ENCODE data around the gene SYNGR2. TPM values are rescaled to one million over a fixed set of nuclear protein-coding genes. Genes with fewer than 3 reads are reported as not detected.

SYNGR2 gene
- 100 to 1,000 TPM; 110 to 265 (median 179) TPM for total RNA-seq

DNA sequence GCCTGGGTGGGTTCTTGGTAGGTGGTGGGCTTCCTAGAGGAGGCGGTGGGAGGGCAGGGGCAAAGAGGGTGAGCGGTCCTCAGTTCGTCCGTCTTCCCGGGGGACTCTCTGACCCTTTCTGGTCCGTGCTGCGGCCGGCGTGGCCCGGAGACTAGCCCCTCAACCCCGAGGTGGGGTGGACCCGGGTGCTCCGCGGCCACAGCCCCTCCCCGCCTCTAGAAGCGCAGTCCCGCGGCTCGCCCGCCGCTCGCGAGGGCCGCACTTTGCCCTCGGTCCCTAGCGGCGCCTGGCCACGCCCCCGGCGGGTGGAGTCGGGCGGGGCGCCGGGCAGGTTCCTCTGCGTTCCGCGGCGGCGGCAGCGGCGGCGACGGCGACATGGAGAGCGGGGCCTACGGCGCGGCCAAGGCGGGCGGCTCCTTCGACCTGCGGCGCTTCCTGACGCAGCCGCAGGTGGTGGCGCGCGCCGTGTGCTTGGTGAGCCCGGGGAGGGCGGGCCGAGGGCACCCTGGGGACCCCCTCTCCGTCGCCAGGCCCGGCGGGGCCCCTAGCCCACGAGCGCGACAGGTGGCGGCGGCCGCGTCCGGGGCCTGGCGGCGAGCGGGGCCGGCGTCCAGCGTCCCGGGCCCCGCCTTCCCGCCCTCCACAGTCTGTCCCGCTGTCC lies at the start of gene SYNGR2:
Gene SYNGR2, plus strand, starts transcription at position 340 of the 661 bp plus-strand sequence. Its CDS starts 36 bp downstream, at position 376.
- peak; percentile 75 to 83 for ATAC-seq (ENCODE audit: low FRiP score in 2 of 2)
- Histone ChIP-seq H3K36me3 (peaks cover 0 to 29% (median 14%) of the 10 kb centered on the region in 4 donors), H3K4me1 (peaks cover 41 to 52% (median 46%) of the 10 kb centered on the region in 4 donors), H3K27me3 (no peaks in the 10 kb centered on the region), H3K4me3 (peak within 1 kb of the TSS; percentile 67 to 95 (median 88)), H3K9me3 (no peaks in the 10 kb centered on the region), H3K27ac (peak within 1 kb of the TSS; percentile 95)
- DNase-seq = peak; percentile 90 to 99
- TF ChIP-seq POLR2A (IDR thresholded peaks at IDR 0.05) (peak in 3 of 4 donors; percentile 68 to 98 (median 88)), POLR2AphosphoS5 (IDR thresholded peaks at IDR 0.05) (peak; percentile 77 to 87), EP300 (IDR thresholded peaks at IDR 0.05) (no peak)
- TF ChIP-seq, protein P1, sequence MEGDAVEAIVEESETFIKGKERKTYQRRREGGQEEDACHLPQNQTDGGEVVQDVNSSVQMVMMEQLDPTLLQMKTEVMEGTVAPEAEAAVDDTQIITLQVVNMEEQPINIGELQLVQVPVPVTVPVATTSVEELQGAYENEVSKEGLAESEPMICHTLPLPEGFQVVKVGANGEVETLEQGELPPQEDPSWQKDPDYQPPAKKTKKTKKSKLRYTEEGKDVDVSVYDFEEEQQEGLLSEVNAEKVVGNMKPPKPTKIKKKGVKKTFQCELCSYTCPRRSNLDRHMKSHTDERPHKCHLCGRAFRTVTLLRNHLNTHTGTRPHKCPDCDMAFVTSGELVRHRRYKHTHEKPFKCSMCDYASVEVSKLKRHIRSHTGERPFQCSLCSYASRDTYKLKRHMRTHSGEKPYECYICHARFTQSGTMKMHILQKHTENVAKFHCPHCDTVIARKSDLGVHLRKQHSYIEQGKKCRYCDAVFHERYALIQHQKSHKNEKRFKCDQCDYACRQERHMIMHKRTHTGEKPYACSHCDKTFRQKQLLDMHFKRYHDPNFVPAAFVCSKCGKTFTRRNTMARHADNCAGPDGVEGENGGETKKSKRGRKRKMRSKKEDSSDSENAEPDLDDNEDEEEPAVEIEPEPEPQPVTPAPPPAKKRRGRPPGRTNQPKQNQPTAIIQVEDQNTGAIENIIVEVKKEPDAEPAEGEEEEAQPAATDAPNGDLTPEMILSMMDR (IDR thresholded peaks at IDR 0.05) = peak in 3 of 6 experiments; percentile 25 to 41 (median 34)
- 0% methylated on average over 11 to 27 of the region's 84 CpGs for WGBS, 2 donors

DNA sequence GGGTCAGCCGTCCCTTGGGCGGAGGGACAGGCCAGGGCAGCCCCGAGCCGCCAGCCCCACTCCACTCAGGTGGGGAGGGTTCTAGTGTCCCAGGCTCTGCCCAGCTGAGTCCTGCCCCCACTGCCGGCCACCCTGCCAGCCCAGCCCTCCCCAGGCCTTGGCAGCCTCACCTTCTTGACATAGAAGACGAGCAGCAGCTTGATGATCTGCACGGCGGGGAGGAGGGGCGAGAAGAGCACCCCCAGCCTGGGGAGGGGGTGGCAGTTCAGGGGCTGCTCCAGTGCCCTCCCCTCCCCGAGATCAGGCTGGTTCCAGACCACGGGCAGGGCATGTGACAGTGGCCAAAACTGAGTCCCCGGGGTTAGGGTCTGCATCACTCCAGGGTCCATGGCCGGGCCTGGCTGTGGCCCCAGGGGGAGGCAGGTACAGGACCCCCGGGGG lies 49.6 kb upstream of the SYNGR2 start:
- Histone ChIP-seq H3K9me3 (no peaks in the 10 kb centered on the region), H3K36me3 (peaks cover 7 to 70% (median 53%) of the 10 kb centered on the region in 4 donors), H3K27me3 (no peaks in the 10 kb centered on the region), H3K4me3 (no peak overlapping the region), H3K27ac (no peak overlapping the region), H3K4me1 (peaks cover 0 to 35% (median 19%) of the 10 kb centered on the region in 4 donors)
- ATAC-seq (ENCODE audit: low FRiP score in 2 of 2) (no peak), DNase-seq (no peak)
- TF ChIP-seq POLR2AphosphoS5 (IDR thresholded peaks at IDR 0.05) (no peak), POLR2A (IDR thresholded peaks at IDR 0.05) (no peak), EP300 (IDR thresholded peaks at IDR 0.05) (no peak)
- TF ChIP-seq, protein P1 (IDR thresholded peaks at IDR 0.05) = no peak
- WGBS, 2 donors = 83 to 93% methylated on average over 1 to 11 of the region's 14 CpGs

DNA sequence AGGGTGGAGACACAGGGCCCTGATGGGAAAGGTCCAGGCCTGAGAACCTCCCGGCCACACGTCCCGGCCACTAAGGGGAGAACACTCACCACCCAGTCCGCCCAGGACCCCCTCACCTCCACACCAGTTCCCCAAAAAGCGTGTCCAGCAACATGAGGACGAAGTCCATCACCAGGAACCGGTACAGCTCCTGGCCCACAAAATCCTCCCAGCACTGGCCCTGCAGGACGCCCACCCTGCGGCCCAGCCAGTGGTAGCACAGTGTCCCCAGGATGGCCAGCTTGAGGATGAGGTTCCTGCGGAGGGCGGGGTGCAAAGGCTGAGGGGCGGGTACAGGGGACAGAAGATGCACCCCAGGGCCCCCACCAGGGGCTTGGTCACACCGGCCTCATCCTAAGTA lies 47.8 kb upstream of the SYNGR2 start:
- 88 to 100% methylated on average over 6 to 13 of the region's 13 CpGs for WGBS, 2 donors
- Histone ChIP-seq H3K36me3 (peaks cover 17 to 78% (median 65%) of the 10 kb centered on the region in 4 donors), H3K27me3 (no peaks in the 10 kb centered on the region), H3K9me3 (no peaks in the 10 kb centered on the region), H3K4me1 (peaks cover 10 to 41% (median 27%) of the 10 kb centered on the region in 4 donors), H3K27ac (no peak overlapping the region), H3K4me3 (no peak overlapping the region)
- no peak for DNase-seq
- no peak for TF ChIP-seq EP300 (IDR thresholded peaks at IDR 0.05)
- TF ChIP-seq POLR2A (IDR thresholded peaks at IDR 0.05) = no peak
- TF ChIP-seq, protein P1 (IDR thresholded peaks at IDR 0.05) = no peak
- TF ChIP-seq POLR2AphosphoS5 (IDR thresholded peaks at IDR 0.05) = no peak
- no peak for ATAC-seq (ENCODE audit: low FRiP score in 2 of 2)

DNA sequence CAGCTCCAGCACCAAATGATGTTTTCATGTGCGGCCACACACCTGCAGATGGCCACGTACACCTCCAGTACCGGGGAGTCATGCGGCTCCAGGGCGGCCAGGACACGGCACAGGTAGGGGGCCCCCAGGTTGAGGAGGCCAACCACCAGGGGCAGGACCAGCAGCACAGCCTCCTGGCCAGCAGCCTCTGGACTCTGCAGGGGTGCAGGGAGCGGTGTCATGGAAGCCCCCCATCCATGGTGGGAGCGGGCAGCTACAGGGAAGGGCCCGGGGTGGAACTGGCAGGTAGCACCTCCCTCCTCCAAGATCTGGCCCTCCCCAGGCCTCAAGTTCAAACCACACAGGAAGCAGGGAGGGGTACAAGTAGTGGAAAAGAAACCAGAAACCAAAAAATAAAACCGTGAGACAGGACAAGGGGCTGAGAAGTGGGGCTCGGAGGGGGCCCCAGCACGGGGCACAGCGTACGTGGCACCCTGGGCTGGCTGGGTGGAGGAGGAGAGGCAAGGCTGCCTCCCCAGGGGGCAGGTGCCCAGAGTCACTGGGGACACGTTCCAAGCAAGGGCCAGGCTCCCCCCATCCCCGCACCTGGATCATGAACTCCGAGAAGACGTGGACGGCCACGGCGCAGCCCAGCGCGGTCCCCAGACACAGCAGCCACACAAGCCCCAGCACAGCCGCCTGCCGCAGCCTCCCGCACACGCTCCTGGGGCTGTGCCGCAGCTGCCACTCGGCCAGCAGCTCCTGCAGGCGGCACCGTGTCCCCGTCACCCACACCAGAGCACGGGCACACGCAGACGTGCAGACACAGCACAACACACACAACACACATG lies 47.2 kb upstream of the SYNGR2 start:
- peaks cover 16 to 47% (median 33%) of the 10 kb centered on the region in 4 donors for H3K4me1 ChIP-seq
- H3K36me3 ChIP-seq = peaks cover 17 to 84% (median 69%) of the 10 kb centered on the region in 4 donors
- peak overlapping the region in 1 of 4 donors; percentile 4 for H3K4me3 ChIP-seq
- no peaks in the 10 kb centered on the region for H3K9me3 ChIP-seq
- no peaks in the 10 kb centered on the region for H3K27me3 ChIP-seq
- TF ChIP-seq POLR2AphosphoS5 (IDR thresholded peaks at IDR 0.05) (no peak), POLR2A (IDR thresholded peaks at IDR 0.05) (no peak), EP300 (IDR thresholded peaks at IDR 0.05) (no peak)
- WGBS, 2 donors = 62 to 82% methylated on average over 8 to 35 of the region's 35 CpGs
- peak overlapping the region in 2 of 4 donors; percentile 44 to 56 for H3K27ac ChIP-seq
- ATAC-seq (ENCODE audit: low FRiP score in 2 of 2) (no peak), DNase-seq (peak; percentile 23 to 84)

DNA sequence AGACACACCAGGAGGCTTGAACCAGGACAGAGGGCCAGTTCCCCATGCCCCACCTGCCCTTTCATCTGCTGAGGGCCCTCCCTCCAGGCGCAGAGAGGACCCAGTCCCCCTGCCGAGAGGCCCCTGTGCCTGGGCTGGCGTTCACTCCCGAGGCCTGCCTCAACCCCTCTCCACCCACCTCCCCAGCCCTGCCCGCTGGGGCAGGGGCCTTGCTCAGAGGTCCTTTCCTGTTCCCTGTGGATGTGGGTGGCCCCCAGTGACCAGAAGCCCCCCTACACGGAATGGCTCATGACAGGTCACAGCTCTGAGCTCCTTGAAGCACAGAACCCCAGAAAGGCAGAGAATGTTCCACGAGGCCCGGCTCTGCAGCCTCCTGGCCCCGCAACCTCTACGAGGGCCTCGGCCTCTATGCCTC lies 46.6 kb upstream of the SYNGR2 start:
- H3K27ac ChIP-seq = peak overlapping the region in 2 of 4 donors; percentile 44 to 56
- H3K4me3 ChIP-seq = peak overlapping the region in 1 of 4 donors; percentile 4
- H3K27me3 ChIP-seq = no peaks in the 10 kb centered on the region
- no peaks in the 10 kb centered on the region for H3K9me3 ChIP-seq
- TF ChIP-seq POLR2AphosphoS5 (IDR thresholded peaks at IDR 0.05) (no peak), EP300 (IDR thresholded peaks at IDR 0.05) (no peak), POLR2A (IDR thresholded peaks at IDR 0.05) (no peak)
- TF ChIP-seq, protein P1 (IDR thresholded peaks at IDR 0.05) = no peak
- WGBS, 2 donors = 60 to 79% methylated on average over 1 to 9 of the region's 11 CpGs
- ATAC-seq (ENCODE audit: low FRiP score in 2 of 2) (no peak), DNase-seq (no peak)
- peaks cover 22 to 54% (median 39%) of the 10 kb centered on the region in 4 donors for H3K4me1 ChIP-seq
- H3K36me3 ChIP-seq = peaks cover 17 to 83% (median 69%) of the 10 kb centered on the region in 4 donors

Measured in upper lobe of left lung (tissue), 6 donors.